ENCODE measurements around the gene EVC. TPM values are rescaled to one million over a fixed set of nuclear protein-coding genes. Genes with fewer than 3 reads are reported as not detected.

The EVC gene
- total and polyA plus RNA-seq, 2 donors from 2014 or later = 7.8 to 159 TPM

- Histone ChIP-seq H3K27me3 (ENCODE audit: control insufficient read depth, insufficient read depth, low read length) (no peaks in the 10 kb centered on the region), H3K4me3 (ENCODE audit: low read length in 3 of 3) (no peak overlapping the region), H3K36me3 (ENCODE audit: control insufficient read depth in 2 of 3, insufficient read depth in 3 of 3, low read length in 3 of 3) (peaks cover 2 to 39% (median 19%) of the 10 kb centered on the region in 3 donors), H3K4me1 (ENCODE audit: control insufficient read depth in 2 of 3, insufficient read depth in 2 of 3, low read depth in 1 of 3, low read length in 3 of 3) (peaks cover 0 to 3% (median 0%) of the 10 kb centered on the region in 3 donors), H3K27ac (ENCODE audit: low read depth in 2 of 2, low read length in 2 of 2) (no peak overlapping the region), H3K9ac (ENCODE audit: low read length in 3 of 3) (no peak overlapping the region), H3K9me3 (ENCODE audit: control insufficient read depth in 2 of 3, insufficient read depth in 1 of 3, low read length in 3 of 3) (no peaks in the 10 kb centered on the region)
- TF ChIP-seq, protein P1, sequence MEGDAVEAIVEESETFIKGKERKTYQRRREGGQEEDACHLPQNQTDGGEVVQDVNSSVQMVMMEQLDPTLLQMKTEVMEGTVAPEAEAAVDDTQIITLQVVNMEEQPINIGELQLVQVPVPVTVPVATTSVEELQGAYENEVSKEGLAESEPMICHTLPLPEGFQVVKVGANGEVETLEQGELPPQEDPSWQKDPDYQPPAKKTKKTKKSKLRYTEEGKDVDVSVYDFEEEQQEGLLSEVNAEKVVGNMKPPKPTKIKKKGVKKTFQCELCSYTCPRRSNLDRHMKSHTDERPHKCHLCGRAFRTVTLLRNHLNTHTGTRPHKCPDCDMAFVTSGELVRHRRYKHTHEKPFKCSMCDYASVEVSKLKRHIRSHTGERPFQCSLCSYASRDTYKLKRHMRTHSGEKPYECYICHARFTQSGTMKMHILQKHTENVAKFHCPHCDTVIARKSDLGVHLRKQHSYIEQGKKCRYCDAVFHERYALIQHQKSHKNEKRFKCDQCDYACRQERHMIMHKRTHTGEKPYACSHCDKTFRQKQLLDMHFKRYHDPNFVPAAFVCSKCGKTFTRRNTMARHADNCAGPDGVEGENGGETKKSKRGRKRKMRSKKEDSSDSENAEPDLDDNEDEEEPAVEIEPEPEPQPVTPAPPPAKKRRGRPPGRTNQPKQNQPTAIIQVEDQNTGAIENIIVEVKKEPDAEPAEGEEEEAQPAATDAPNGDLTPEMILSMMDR (IDR thresholded peaks at IDR 0.05; ENCODE audit: borderline replicate concordance, extremely low read depth, insufficient read depth) = no peak
- no peak for DNase-seq
- no peak for FAIRE-seq
- intact Hi-C loops (cut with DNase I) = no loop called here
Measured at GRCh38 chr4:5735463-5735862, 24.5 kb downstream of the EVC start.

DNA sequence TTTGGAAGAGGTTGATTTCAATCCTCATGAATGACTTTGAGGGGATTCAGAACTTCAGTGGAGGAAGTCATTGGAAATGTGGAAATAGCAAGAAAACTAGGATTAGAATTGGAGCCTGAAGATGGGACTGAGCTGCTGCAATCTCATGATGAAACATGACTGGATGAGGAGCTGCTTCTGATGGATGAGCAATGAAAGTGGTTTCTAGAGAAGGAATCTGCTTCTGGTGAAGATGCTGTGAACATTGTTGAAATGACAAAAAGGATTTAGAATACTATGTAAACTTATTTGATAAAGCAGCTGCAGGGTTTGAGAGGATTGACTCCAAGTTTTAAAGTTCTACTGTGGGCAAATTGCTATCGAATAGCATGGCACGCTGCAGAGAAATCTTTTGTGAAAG is 27.1 kb downstream of the EVC start:
- H3K9ac ChIP-seq (ENCODE audit: low read length in 3 of 3) = no peak overlapping the region
- H3K4me1 ChIP-seq (ENCODE audit: control insufficient read depth in 2 of 3, insufficient read depth in 2 of 3, low read depth in 1 of 3, low read length in 3 of 3) = no peaks in the 10 kb centered on the region
- no peaks in the 10 kb centered on the region for H3K9me3 ChIP-seq (ENCODE audit: control insufficient read depth in 2 of 3, insufficient read depth in 1 of 3, low read length in 3 of 3)
- no peak overlapping the region for H3K4me3 ChIP-seq (ENCODE audit: low read length in 3 of 3)
- FAIRE-seq (no peak), DNase-seq (no peak)
- TF ChIP-seq, protein P1 (IDR thresholded peaks at IDR 0.05; ENCODE audit: borderline replicate concordance, extremely low read depth, insufficient read depth) = no peak
- H3K27me3 ChIP-seq (ENCODE audit: control insufficient read depth, insufficient read depth, low read length) = no peaks in the 10 kb centered on the region
- no peak overlapping the region for H3K27ac ChIP-seq (ENCODE audit: low read depth in 2 of 2, low read length in 2 of 2)
- peaks cover 6 to 41% (median 28%) of the 10 kb centered on the region in 3 donors for H3K36me3 ChIP-seq (ENCODE audit: control insufficient read depth in 2 of 3, insufficient read depth in 3 of 3, low read length in 3 of 3)
- intact Hi-C loops (cut with DNase I) = no loop called here

GRCh38 chr4:5742388-5742787 is 31.4 kb downstream of the EVC start:
- Histone ChIP-seq H3K9ac (ENCODE audit: low read length in 3 of 3) (no peak overlapping the region), H3K4me1 (ENCODE audit: control insufficient read depth in 2 of 3, insufficient read depth in 2 of 3, low read depth in 1 of 3, low read length in 3 of 3) (peaks cover 0 to 8% (median 3%) of the 10 kb centered on the region in 3 donors), H3K27me3 (ENCODE audit: control insufficient read depth, insufficient read depth, low read length) (no peaks in the 10 kb centered on the region), H3K36me3 (ENCODE audit: control insufficient read depth in 2 of 3, insufficient read depth in 3 of 3, low read length in 3 of 3) (peaks cover 16 to 34% (median 25%) of the 10 kb centered on the region in 3 donors), H3K4me3 (ENCODE audit: low read length in 3 of 3) (no peak overlapping the region), H3K9me3 (ENCODE audit: control insufficient read depth in 2 of 3, insufficient read depth in 1 of 3, low read length in 3 of 3) (no peaks in the 10 kb centered on the region), H3K27ac (ENCODE audit: low read depth in 2 of 2, low read length in 2 of 2) (no peak overlapping the region)
- no peak for FAIRE-seq
- intact Hi-C loops (cut with DNase I) = no loop called here
- no peak for DNase-seq
- TF ChIP-seq, protein P1 (IDR thresholded peaks at IDR 0.05; ENCODE audit: borderline replicate concordance, extremely low read depth, insufficient read depth) = no peak

GRCh38 chr4:5742968-5743367 is 32.0 kb downstream of the EVC start:
- Histone ChIP-seq H3K27ac (ENCODE audit: low read depth in 2 of 2, low read length in 2 of 2) (no peak overlapping the region), H3K4me1 (ENCODE audit: control insufficient read depth in 2 of 3, insufficient read depth in 2 of 3, low read depth in 1 of 3, low read length in 3 of 3) (peaks cover 0 to 10% (median 3%) of the 10 kb centered on the region in 3 donors), H3K36me3 (ENCODE audit: control insufficient read depth in 2 of 3, insufficient read depth in 3 of 3, low read length in 3 of 3) (peaks cover 16 to 40% (median 25%) of the 10 kb centered on the region in 3 donors), H3K27me3 (ENCODE audit: control insufficient read depth, insufficient read depth, low read length) (no peaks in the 10 kb centered on the region), H3K9ac (ENCODE audit: low read length in 3 of 3) (no peak overlapping the region), H3K9me3 (ENCODE audit: control insufficient read depth in 2 of 3, insufficient read depth in 1 of 3, low read length in 3 of 3) (no peaks in the 10 kb centered on the region), H3K4me3 (ENCODE audit: low read length in 3 of 3) (no peak overlapping the region)
- TF ChIP-seq, protein P1 (IDR thresholded peaks at IDR 0.05; ENCODE audit: borderline replicate concordance, extremely low read depth, insufficient read depth) = no peak
- DNase-seq = peak in 1 of 5 donors; percentile 3
- intact Hi-C loops (cut with DNase I) = no loop called here
- FAIRE-seq = no peak
